IPS DF 4.7 (cell line): ENCODE measurements around the gene ADAM29.
"Not testable (repeated sequence)": the region's sequence is repeated elsewhere in the genome, so short reads cannot be mapped to it uniquely, and the experiment has no call there.

ENCODE experiments used
- DNase-seq: peaks from one replicate; pipeline ENCODE4 v3.0.0-alpha.2; 2013; ENCODE audit warnings: low spot score; ENCODE audit errors: extremely low read depth

The ADAM29 gene

GRCh38 chr4:174948826-174949225 is 30.7 kb downstream of the ADAM29 start:
- no peak for DNase-seq

- DNase-seq, result no peak
These were observed 54.8 kb downstream of the ADAM29 start for GRCh38 chr4:174972911-174973310.

DNA sequence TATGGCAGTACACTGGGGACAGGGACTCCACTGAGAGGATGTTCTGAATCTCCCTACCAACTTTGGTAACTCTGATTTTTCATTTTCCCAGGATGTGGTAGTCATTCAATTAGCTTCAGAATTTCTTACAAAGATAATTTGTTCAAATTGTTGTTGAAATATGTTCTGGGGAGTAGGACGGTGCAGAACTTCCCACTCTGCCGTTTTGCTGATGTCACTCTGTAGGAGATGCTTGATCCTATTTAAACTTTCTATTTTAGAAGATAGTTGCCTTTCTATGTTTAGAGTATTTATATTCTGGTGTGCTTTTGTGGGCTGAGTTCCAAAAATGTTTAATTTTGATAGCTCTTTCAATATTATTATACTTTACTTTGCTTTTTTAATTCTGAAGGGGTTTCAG is 55.2 kb downstream of the ADAM29 start:
- DNase-seq, result no peak

- DNase-seq, result no peak
These were observed 65.1 kb downstream of the ADAM29 start for GRCh38 chr4:174983128-174983750.

- DNase-seq, result not testable (repeated sequence)
These were observed 65.7 kb downstream of the ADAM29 start for GRCh38 chr4:174983870-174984269.

GRCh38 chr4:174989791-174990190 is 71.6 kb downstream of the ADAM29 start:
- DNase-seq, result no peak

DNA sequence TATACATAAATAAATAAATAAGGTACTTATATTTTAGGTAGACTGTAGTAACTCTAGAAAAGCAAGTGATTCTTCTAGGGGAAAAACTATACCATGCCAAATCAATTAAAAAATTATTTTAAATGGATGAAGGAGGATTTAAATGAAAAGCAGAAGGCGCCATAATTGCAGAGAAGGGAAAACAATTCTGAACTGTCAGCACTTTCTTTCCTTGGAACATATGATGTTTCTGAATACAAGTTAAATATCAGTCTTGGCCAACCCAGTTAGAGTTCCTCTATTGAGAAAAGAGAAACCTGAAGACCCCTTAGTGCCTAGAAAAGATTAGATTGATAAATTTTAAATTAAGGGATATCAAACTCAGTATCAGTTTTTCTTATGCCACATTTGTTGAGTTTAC is 75.8 kb downstream of the ADAM29 start:
- DNase-seq, result no peak

GRCh38 chr4:174996079-174996478 is 77.9 kb downstream of the ADAM29 start:
- no peak for DNase-seq

- DNase-seq, result no peak
These were observed 81.2 kb downstream of the ADAM29 start for GRCh38 chr4:174999407-174999806.

DNA sequence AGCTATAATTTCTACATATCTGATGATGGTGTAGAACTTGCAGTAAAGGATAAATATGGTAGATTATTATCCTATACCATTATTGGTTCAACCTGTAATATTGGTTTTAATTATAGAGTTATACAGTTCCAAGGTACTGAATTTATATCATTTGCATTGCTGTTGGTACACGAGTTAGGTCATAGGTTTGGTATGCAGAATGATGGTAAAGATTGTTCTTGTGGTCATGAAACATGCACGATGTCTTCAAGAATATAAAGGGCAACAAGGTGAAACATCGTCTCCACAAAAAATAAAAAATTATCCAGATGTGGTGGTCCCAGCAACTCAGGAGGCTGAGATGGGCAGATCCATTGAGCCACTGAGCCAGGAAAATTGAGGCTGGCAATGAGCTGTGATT is 99.6 kb downstream of the ADAM29 start:
- DNase-seq, result no peak

DNA sequence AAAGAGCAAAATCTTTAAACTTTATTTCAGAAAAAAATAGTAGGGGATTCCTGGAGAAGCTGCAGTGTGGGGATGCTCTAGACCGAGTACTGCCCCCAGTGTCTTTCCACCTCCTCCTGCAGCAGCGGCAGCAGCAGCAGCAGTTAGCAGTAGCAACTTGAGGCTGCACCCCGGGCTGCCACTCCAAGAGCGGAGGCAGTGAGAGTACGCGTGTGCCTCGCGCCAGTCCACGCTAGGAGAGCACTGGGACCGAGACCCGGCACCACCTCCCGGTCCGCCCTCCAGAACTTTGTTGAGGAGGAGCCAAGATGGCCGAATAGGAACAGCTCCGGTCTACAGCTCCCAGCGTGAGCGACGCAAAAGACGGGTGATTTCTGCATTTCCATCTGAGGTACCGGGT is 101.3 kb downstream of the ADAM29 start:
- not testable (repeated sequence) for DNase-seq
